Stimulated activated CD8-positive, alpha-beta memory T cell treated with anti-CD3 and anti-CD28 coated beads, Interleukin-15, amount 100 ng/mL, for 24 hours (primary cell): ENCODE measurements around the gene OR2AE1.

Source experiments
- DNase-seq: peaks from one replicate; pipeline ENCODE4 v3.0.0-alpha.2; 2020; ENCODE audit warnings: low read depth

OR2AE1 gene

GRCh38 chr7:99855236-99855635, 21.6 kb downstream of the OR2AE1 start:
- no peak for DNase-seq

- DNase-seq, result no peak
Measured at GRCh38 chr7:99848420-99849216, 28.2 kb downstream of the OR2AE1 start.

GRCh38 chr7:99844328-99844727, 32.5 kb downstream of the OR2AE1 start:
- DNase-seq, result no peak

- DNase-seq, result no peak
Measured at GRCh38 chr7:99843808-99844207, 33.0 kb downstream of the OR2AE1 start.

GRCh38 chr7:99842926-99843325, 33.9 kb downstream of the OR2AE1 start:
- no peak for DNase-seq

GRCh38 chr7:99840136-99840869, 36.5 kb downstream of the OR2AE1 start:
- no peak for DNase-seq

GRCh38 chr7:99839287-99840021, 37.4 kb downstream of the OR2AE1 start:
- no peak for DNase-seq

GRCh38 chr7:99837649-99838361, 39.0 kb downstream of the OR2AE1 start:
- DNase-seq, result no peak

- DNase-seq, result no peak
Measured at GRCh38 chr7:99835189-99835588, 41.6 kb downstream of the OR2AE1 start.

GRCh38 chr7:99834382-99834781, 42.5 kb downstream of the OR2AE1 start:
- DNase-seq, result no peak

GRCh38 chr7:99833289-99833877, 43.5 kb downstream of the OR2AE1 start:
- no peak for DNase-seq

GRCh38 chr7:99831595-99831994, 45.2 kb downstream of the OR2AE1 start:
- no peak for DNase-seq

- no peak for DNase-seq
Measured at GRCh38 chr7:99829524-99830160, 47.2 kb downstream of the OR2AE1 start.

- no peak for DNase-seq
Measured at GRCh38 chr7:99828811-99829210, 48.0 kb downstream of the OR2AE1 start.

- no peak for DNase-seq
Measured at GRCh38 chr7:99827040-99827778, 49.6 kb downstream of the OR2AE1 start.
